CMK (cell line): ENCODE results near the gene CNPPD1.

Experiments
- DNase-seq: peaks from one replicate; pipeline ENCODE4 v3.0.0-alpha.2; 2010; ENCODE audit warnings: low read depth

The CNPPD1 gene

GRCh38 chr2:219179601-219180465 is 3.1 kb upstream of the CNPPD1 start:
- no peak for DNase-seq

DNA sequence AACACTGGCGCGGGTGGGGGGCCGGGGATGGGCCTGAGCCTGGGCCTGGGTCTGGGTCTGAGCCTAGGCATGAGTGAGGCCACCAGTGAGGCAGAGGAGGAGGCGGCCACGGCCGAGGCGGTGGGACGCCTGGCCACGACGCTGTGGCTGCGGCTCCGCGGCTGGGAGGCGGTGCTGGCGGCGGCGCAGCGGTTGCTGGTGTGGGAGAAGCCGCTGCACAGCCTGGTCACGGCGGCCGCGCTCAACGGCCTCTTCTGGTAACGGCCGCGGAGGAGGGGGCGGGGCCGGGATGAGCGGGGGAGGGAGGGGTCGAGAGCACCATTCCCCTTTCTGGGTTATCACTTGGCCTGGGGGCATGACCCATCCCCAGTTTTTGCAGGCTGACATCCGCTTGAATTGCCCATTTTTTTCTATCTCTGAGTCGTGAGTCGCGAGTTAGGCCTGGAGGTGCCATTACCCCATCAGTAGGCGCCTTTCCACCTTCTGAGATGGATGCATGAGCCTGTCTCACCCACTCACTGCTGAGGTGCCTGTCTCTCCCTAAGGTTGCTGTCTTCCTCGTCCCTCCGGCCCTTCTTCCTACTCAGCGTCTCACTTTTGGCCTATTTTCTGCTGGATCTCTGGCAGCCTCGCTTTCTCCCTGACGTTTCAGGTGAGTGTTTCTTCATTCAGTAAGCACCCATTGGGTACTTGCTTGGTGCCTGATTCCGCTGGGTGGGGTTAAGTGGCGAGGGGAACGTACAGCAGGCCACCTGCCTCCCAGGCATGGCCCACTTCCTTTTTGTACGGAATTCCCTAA is 1.9 kb upstream of the CNPPD1 start:
- DNase-seq = no peak

DNA sequence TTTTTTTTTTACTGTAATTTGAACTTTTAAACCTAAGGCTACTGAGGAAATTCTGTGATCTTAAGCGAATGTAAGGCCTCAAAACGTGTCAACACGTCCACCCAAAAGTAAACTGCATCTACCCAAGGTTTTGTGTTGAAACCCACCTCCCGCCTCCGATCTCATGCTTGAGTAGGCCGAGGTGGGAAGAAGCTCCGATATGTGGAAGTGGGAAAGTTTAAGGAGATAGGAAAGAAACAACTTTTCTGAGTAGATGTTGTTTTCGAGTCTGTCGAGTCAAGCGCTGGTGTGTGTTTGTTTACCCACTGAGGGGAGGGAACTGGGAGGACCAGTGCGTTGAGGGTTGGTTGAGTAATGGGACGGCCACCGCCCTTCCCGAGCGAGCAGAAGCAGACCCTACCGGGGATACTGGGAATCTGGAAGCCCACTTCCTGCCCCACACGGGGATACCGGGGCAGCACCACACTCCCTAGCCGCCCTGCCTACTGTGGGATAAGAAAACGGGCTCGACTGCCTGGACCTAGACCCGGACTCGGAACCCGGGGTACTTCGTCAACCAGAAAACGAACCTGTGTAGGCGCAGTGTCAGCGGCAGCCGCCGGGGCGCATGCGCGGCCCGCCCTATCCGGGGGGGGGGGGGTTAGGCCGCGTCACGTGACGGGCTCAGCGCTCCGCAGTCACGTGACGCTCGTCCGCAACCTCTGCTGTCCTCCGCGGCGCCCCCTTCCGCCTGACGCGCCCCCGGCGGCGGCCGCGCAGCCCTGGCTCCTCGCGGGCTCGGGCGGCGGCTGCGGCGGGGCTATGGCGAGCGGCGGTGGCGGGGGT is 1.0 kb upstream of the CNPPD1 start, which contains the start of gene RETREG2:
Gene RETREG2, plus strand, starts transcription at position 724 of the 825 bp plus-strand sequence. Its CDS starts 78 bp downstream, at position 802.
- DNase-seq = peak; percentile 73

GRCh38 chr2:219175928-219176817 is 552 bp downstream of the CNPPD1 start:
- no peak for DNase-seq

- DNase-seq = no peak
Observed at GRCh38 chr2:219175486-219175885, 1.2 kb downstream of the CNPPD1 start.

- no peak for DNase-seq
Observed at GRCh38 chr2:219174801-219175200, 1.9 kb downstream of the CNPPD1 start.

- DNase-seq = no peak
Observed at GRCh38 chr2:219174146-219174545, 2.6 kb downstream of the CNPPD1 start.

DNA sequence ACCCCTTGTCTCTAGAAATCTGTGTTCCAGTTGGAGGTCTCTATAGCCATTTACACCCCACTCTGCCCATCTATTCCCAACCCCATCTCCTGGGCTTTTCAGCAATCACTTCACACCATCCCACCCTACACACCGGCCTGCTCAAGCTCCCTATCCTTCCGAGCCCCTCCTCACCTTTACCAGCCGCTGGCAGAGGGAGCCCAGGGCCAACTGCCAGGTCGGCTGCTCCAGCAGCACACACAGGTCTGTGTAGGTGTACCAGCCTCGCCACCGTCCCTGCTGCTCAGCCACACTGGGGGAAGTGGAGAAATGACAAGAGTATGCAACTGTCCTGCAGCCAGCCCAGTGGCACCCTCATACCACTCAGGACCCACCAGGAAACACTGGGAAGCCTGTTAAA is 3.5 kb downstream of the CNPPD1 start:
- DNase-seq = no peak

- no peak for DNase-seq
Observed at GRCh38 chr2:219172231-219173154, 4.2 kb downstream of the CNPPD1 start.

- no peak for DNase-seq
Observed at GRCh38 chr2:219171231-219171651, 5.5 kb downstream of the CNPPD1 start.

GRCh38 chr2:219169930-219170654 is 6.6 kb downstream of the CNPPD1 start, which contains the start of gene SLC23A3:
SLC23A3 (minus strand) TSS chr2:219170029; CDS start chr2:219169984, 45 bp downstream.
- DNase-seq = no peak

DNA sequence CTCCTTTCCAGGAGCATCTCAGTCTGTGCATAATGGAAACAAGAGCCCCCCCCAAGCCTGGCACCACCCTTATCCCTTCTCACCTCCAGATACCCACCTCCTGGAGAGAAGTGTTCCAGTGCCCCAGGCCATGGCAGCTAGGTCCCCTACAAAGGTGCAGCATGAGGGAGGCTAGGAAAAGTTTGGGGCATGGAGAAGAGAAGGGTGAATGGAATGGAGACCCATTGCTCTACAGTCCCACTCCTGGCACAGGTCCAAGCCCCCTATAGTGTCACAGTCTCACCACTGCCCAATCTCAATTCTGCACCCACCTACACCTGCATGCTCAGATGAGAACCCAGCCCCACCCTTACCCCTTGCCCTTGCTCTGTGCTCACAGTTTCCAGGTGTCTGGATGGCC is 7.8 kb downstream of the CNPPD1 start:
- DNase-seq = no peak

GRCh38 chr2:219168526-219168925 is 8.2 kb downstream of the CNPPD1 start:
- DNase-seq = no peak

DNA sequence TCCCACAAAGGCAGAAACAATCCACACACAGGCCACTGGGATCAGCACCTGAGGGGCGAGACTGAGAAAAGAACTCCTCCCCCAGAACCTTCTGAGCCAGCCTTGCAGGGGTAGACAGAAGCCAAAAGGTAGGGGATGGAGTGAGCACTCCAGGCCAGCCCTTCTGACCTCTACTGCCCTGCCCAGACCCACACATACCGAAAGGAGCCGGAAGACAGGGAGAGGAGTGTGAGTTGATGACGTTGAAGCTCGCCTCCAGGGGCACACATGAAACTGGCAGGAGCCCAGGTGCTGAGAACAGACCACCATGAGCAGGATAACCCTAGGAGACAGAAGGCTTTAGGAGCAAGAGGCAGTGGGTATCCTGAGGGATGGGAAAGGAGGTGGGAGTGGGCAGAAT is 8.7 kb downstream of the CNPPD1 start:
- DNase-seq = no peak

DNA sequence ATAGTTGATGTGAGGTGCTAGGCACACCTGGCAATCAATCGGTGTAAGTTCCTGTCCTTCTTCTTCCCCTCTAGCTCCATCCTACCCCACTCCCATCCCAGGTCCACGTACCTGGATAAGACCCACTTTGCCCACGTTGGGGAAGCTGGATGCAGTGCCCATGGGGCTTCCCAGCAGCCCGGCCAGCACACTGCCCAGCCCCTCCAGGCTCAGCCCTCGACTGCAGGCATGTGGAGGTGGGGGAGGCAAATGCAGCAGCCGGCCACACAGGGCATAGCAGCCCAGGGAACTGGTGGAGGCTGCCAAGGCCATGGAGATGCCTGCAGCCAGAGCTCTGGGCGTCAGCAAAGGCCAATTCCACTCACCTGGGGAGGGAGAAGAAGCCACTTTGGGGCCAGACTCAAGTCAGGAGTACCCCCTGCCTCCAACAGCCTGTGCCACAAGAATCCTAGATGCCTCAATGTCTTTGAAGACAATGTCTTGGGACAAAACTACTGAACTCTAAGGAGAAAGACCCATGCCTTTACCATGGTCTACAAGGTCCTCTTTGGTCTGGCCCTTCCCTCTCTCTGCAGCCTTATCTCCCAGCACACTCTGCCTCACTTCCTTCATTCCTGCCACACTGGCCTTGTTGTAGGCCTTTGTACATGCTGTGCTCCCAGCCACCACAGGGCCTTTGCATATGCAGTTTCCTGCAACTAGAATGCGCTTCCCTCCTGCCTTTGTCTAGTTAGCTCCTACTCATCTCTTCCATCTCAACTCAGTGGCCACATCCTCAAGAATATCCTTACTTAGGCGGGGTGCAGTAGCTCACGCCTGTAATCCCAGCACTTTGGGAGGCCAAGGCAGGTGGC is 11.4 kb downstream of the CNPPD1 start:
- no peak for DNase-seq

GRCh38 chr2:219163156-219163555 is 13.6 kb downstream of the CNPPD1 start:
- DNase-seq = no peak

DNA sequence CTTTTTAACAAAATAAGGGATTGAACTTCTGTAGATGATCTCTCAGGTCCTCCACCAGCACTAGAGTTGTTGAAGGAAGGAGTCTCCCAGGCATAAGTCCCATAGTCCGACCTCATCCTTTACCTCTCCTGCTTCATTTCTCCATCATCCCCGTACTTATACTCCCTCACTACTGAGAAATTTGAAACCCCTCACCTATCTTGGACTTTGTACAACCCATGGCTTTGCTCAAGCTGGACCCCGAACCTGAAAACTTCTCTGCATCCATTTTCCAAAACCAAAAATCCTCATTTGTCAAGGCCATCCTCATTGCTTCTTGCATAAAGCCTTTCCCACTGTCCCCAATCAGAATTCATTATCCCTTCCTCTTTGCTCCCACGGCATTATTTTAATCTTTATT is 15.6 kb downstream of the CNPPD1 start:
- no peak for DNase-seq
